HepG2 (cell line): Measurements from ENCODE around the gene INTS14. TPM values are rescaled to one million over a fixed set of nuclear protein-coding genes. Genes with fewer than 3 reads are reported as not detected.

Experiments used
- ATAC-seq: fragments of 200-7000 bp; cut with Tn5 transposase; 3 replicates; pipeline ENCODE4 v1.9.1; 2020; ENCODE audit warnings: mild to moderate bottlenecking, moderate library complexity
- BruUV-seq: library from RNA; stranded (reverse); fragments of 400-500 nt; replicated peaks from 2 replicates; lab custom pipeline; 2021; lab: Mats Ljungman, UMichigan
- CTCF ChIA-PET: fragments of 300-600 bp; formaldehyde crosslinking; extraction: SDS; loops from one replicate; lab custom pipeline; 2021; ENCODE audit warnings: low total read pairs, inconsistent platforms, low intra/inter-chr PET ratio; lab: Yijun Ruan, JAX
- POLR2A ChIA-PET: fragments of 350-600 bp; sonication (Branson Sonifier 250); formaldehyde crosslinking; loops from one replicate; lab custom pipeline; 2020; ENCODE audit warnings: antibody characterized with exemption, inconsistent platforms; lab: Yijun Ruan, JAX
- DNase-seq: peaks from one replicate; pipeline ENCODE4 v3.0.0-alpha.2; 2015; ENCODE audit warnings: low spot score
- FAIRE-seq: peaks from 3 replicates; lab custom pipeline; 2011; peaks lifted over from hg19 to GRCh38; lab: Jason Lieb, UNC
- H2AFZ ChIP-seq: one replicate; pipeline ENCODE4 v1.6.1; 2011; ENCODE audit warnings: low read length, inconsistent platforms
- H3K27ac ChIP-seq: fragments of 300-600 bp; 3 replicates; pipeline ENCODE4 v1.8.0; 2011; ENCODE audit warnings: mixed run types, mild to moderate bottlenecking, mixed read lengths, low read length, inconsistent platforms; ENCODE audit not compliant: insufficient read depth; ENCODE audit errors: extremely low read length
- H3K27me3 ChIP-seq, 2 experiments: fragments of 200-600 bp in 1 of 2; 2 replicates in 1 of 2; 3 replicates in 1 of 2; pipeline versions ENCODE4 v1.6.0 to v1.8.0; 2011; ENCODE audit warnings: low read length in 2 of 2, mild to moderate bottlenecking in 2 of 2, moderate library complexity in 2 of 2, inconsistent platforms in 1 of 2; ENCODE audit not compliant: insufficient read depth in 2 of 2, control insufficient read depth in 1 of 2
- H3K36me3 ChIP-seq, 2 experiments: fragments of 200-600 bp in 1 of 2; replicated peaks in 1 of 2; 2 replicates in 1 of 2; 3 replicates in 1 of 2; pipeline versions ENCODE4 v1.5.1 to v1.8.0; 2011; ENCODE audit warnings: low read length in 2 of 2, inconsistent platforms in 1 of 2; ENCODE audit not compliant: insufficient read depth in 2 of 2, control insufficient read depth in 1 of 2
- H3K4me1 ChIP-seq: 2 replicates; pipeline ENCODE4 v1.5.1; 2012; ENCODE audit warnings: low read length, inconsistent platforms; ENCODE audit not compliant: insufficient read depth
- H3K4me2 ChIP-seq: 2 replicates; pipeline ENCODE4 v1.6.0; 2011; ENCODE audit warnings: low read depth, low read length, inconsistent platforms
- H3K4me3 ChIP-seq, 3 experiments: fragments of 200-600 bp in 1 of 3; sonication (generic), shearing (Covaris generic) in 1 of 3; replicated peaks in 1 of 3; 2 replicates each; pipeline ENCODE4 v1.5.1; 2011 to 2016; ENCODE audit warnings: low read length in 3 of 3, inconsistent platforms in 2 of 3, low read depth in 2 of 3, mild to moderate bottlenecking in 2 of 3, control low read depth in 1 of 3, mixed read lengths in 1 of 3; ENCODE audit not compliant: insufficient read depth in 1 of 3
- H3K79me2 ChIP-seq: one replicate; pipeline ENCODE4 v1.6.1; 2011; ENCODE audit warnings: low read length, inconsistent platforms; ENCODE audit not compliant: insufficient read depth
- H3K9ac ChIP-seq: 2 replicates; pipeline ENCODE4 v1.6.0; 2011; ENCODE audit warnings: mild to moderate bottlenecking, low read depth, low read length, inconsistent platforms; ENCODE audit not compliant: insufficient read depth
- H3K9me3 ChIP-seq: 2 replicates; pipeline ENCODE4 v1.5.1; 2012; ENCODE audit warnings: mild to moderate bottlenecking, low read length
- H4K20me1 ChIP-seq: 2 replicates; pipeline ENCODE4 v1.6.0; 2011; ENCODE audit warnings: inconsistent platforms, mild to moderate bottlenecking, low read length, moderate library complexity; ENCODE audit not compliant: insufficient read depth
- GFI1 ChIP-seq: sonication (generic); formaldehyde crosslinking; IDR thresholded peaks from 2 replicates; pipeline ENCODE4 v1.5.0; 2020; ENCODE audit warnings: missing genetic modification reagents, mild to moderate bottlenecking, borderline replicate concordance
- HNRNPK ChIP-seq: fragments of 200-400 bp; formaldehyde crosslinking; IDR thresholded peaks from 2 replicates; pipeline ENCODE4 v1.6.1; 2018; ENCODE audit warnings: low read length, low read depth, moderate library complexity, mild to moderate bottlenecking; ENCODE audit not compliant: poor library complexity, severe bottlenecking
- HNRNPLL ChIP-seq: fragments of 200-400 bp; formaldehyde crosslinking; IDR thresholded peaks from 2 replicates; pipeline ENCODE4 v1.6.1; 2017; ENCODE audit warnings: mild to moderate bottlenecking, low read depth, low read length; ENCODE audit not compliant: poor library complexity, severe bottlenecking
- MEIS2 ChIP-seq: sonication (generic); formaldehyde crosslinking; IDR thresholded peaks from 2 replicates; pipeline ENCODE4 v1.9.0; 2021; ENCODE audit warnings: mild to moderate bottlenecking, missing genetic modification reagents
- MLXIP ChIP-seq: sonication (generic); formaldehyde crosslinking; IDR thresholded peaks from 2 replicates; pipeline ENCODE4 v1.9.0; 2021; ENCODE audit warnings: missing genetic modification reagents, borderline replicate concordance
- NFKB2 ChIP-seq: sonication (generic); formaldehyde crosslinking; IDR thresholded peaks from 2 replicates; pipeline ENCODE4 v1.4.0; 2020; ENCODE audit warnings: missing genetic modification reagents, borderline replicate concordance
- PAF1 ChIP-seq: IDR thresholded peaks from 2 replicates; pipeline ENCODE4 v1.6.1; 2016; ENCODE audit warnings: missing genetic modification reagents, missing compliant biosample characterization
- RBM22 ChIP-seq: fragments of 200-400 bp; formaldehyde crosslinking; optimal IDR thresholded peaks from 2 replicates; pipeline ENCODE3; 2017; ENCODE audit warnings: mild to moderate bottlenecking, low read length, moderate library complexity
- ZNF382 ChIP-seq: sonication (generic); formaldehyde crosslinking; IDR thresholded peaks from 2 replicates; pipeline ENCODE4 v1.5.0; 2020; ENCODE audit warnings: missing genetic modification reagents, mild to moderate bottlenecking, borderline replicate concordance
- WGBS: methylation state at CpG from one replicate; pipeline ENCODE4 v1.1.6; 2017; ENCODE audit warnings: low lambda C conversion rate; 5-methylcytosine and 5-hydroxymethylcytosine counted together
- in situ Hi-C: cut with HindIII; loops from 2 replicates; pipeline ENCODE4 v1.10.0; 2017; ENCODE audit warnings: low pct_unique_long_range_greater_than_20kb; ENCODE audit not compliant: extremely low pct_ligation_motif_present
- intact Hi-C: fragments of 100-400 bp; cut with micrococcal nuclease; formaldehyde crosslinking; loops from one replicate; pipeline ENCODE4 v1.10.0; 2022; ENCODE audit not compliant: unreplicated experiment
- polyA plus RNA-seq, 8 experiments: library from polyadenylated mRNA; depleted of rRNA in 3 of 8; stranded (reverse) in 7 of 8; unstranded in 1 of 8; fragments of >200 nt; fragmentation: Illumina TruSeq in 4 of 8; extraction: Trizol in 4 of 8; gene quantifications; 2 replicates each; pipeline versions ENCODE4 v1.2.1 to v1.2.3, GENCODE V29; 2011 to 2016; ENCODE audit warnings: low read depth in 4 of 8, missing spikeins in 1 of 8, mixed read lengths in 1 of 8; ENCODE audit not compliant: insufficient read depth in 1 of 8
- total RNA-seq, 5 experiments: library from RNA; depleted of rRNA; stranded (reverse); fragments of >200 nt; fragmentation: Illumina TruSeq; extraction: Trizol; gene quantifications; 2 replicates each; pipeline ENCODE4 v1.2.3, GENCODE V29; 2016; ENCODE audit warnings: low read depth in 1 of 5
- TF ChIP-seq, protein P1 (sequence below): sonication (generic); formaldehyde crosslinking; IDR thresholded peaks from 2 replicates; pipeline ENCODE4 v1.4.0; 2020; ENCODE audit warnings: mild to moderate bottlenecking, low read depth, missing genetic modification reagents

The INTS14 gene
- total and polyA plus RNA-seq, 2 of the 13 experiments (the other 11 are each of a cell fraction or from before 2014, with no cell fraction given): 41.4 to 52.0 TPM

- no peak for DNase-seq
- H2AFZ ChIP-seq: no peak overlapping the region
- H3K9me3 ChIP-seq: no peaks in the 10 kb centered on the region
- H3K4me2 ChIP-seq: no peak overlapping the region
- H3K79me2 ChIP-seq: no peaks in the 10 kb centered on the region
- in situ Hi-C loops (no loop called here), intact Hi-C loops (no loop called here)
- TSS peak; percentile 65 for BruUV-seq
- H3K4me1 ChIP-seq: peaks cover 6% of the 10 kb centered on the region
- ATAC-seq: no peak; the same call in 2 of the 3 replicates
- H4K20me1 ChIP-seq: no peaks in the 10 kb centered on the region
- TF ChIP-seq GFI1 (CRISPR knock-in tag) (no peak), MEIS2 (no peak), RBM22 (peak; percentile 28), PAF1 (CRISPR knock-in tag) (0 out of 2 replicates have a peak, but pooled peaks have one; percentile 12)
- CTCF ChIA-PET: no interaction called here
- WGBS: 99% methylated on average over 5 of the region's 6 CpGs
- no peaks in the 10 kb centered on the region for H3K27me3 ChIP-seq
- no peak overlapping the region for H3K9ac ChIP-seq
- H3K36me3 ChIP-seq: peaks cover 11 to 51% of the 10 kb centered on the region in 2 experiments
- H3K4me3 ChIP-seq: no peak overlapping the region
- POLR2A ChIA-PET: no interaction called here
- H3K27ac ChIP-seq: no peak overlapping the region
- FAIRE-seq: no peak
Observed at GRCh38 chr15:65577129-65577996, 33.6 kb downstream of the INTS14 start.

DNA sequence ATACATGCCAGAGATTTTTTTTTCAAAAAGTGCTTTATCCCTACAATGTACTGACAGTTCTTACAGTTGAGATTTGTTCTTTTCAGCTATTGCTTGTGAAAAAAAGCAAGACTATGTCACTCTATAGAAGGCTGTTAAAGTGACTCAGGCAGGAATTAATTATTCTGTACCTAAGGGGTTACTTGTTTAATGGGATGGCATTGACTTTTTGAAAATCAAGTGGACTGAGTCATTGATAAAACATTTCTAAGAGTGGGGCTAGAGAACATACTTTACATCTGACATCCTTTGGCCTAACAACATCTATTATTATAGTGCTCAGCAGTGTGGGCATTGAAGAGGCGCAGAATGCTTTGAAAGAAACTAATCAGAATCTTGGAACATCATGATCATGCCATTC lies 34.3 kb downstream of the INTS14 start:
- Histone ChIP-seq H4K20me1 (no peaks in the 10 kb centered on the region), H3K4me3 (no peak overlapping the region), H3K9ac (no peak overlapping the region), H3K9me3 (no peaks in the 10 kb centered on the region), H3K27ac (no peak overlapping the region), H3K36me3 (peaks cover 12 to 50% of the 10 kb centered on the region in 2 experiments), H3K4me1 (peaks cover 6% of the 10 kb centered on the region), H2AFZ (no peak overlapping the region), H3K4me2 (no peak overlapping the region), H3K27me3 (no peaks in the 10 kb centered on the region), H3K79me2 (no peaks in the 10 kb centered on the region)
- intact Hi-C loops: no loop called here
- 100% methylated on average over 1 of the region's 1 CpG for WGBS
- in situ Hi-C loops: no loop called here
- FAIRE-seq: no peak
- TF ChIP-seq ZNF382 (no peak), HNRNPK (no peak), MLXIP (CRISPR knock-in tag) (no peak), HNRNPLL (no peak), NFKB2 (no peak)
- TF ChIP-seq, protein P1, sequence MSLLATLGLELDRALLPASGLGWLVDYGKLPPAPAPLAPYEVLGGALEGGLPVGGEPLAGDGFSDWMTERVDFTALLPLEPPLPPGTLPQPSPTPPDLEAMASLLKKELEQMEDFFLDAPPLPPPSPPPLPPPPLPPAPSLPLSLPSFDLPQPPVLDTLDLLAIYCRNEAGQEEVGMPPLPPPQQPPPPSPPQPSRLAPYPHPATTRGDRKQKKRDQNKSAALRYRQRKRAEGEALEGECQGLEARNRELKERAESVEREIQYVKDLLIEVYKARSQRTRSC (CRISPR knock-in tag): no peak
- no TSS peak for BruUV-seq
- DNase-seq: no peak
- CTCF ChIA-PET: no interaction called here
- ATAC-seq: no peak
- POLR2A ChIA-PET: no interaction called here
